Naive thymus-derived CD4-positive, alpha-beta T cell (primary cell): ENCODE results near the gene AMTN. TPM values are rescaled to one million over a fixed set of nuclear protein-coding genes. Genes with fewer than 3 reads are reported as not detected.

Experiments
- ATAC-seq: fragments of 150-1000 bp; cut with Tn5 transposase; 2 replicates; pipeline ENCODE4 v1.10.0; 2021; ENCODE audit warnings: mild to moderate bottlenecking, moderate library complexity
- CTCF ChIA-PET: fragments of 350-600 bp; sonication (Branson Sonifier 250); formaldehyde crosslinking; loops from one replicate; lab custom pipeline; 2021; ENCODE audit warnings: antibody characterized with exemption; lab: Charles Lee
- POLR2A ChIA-PET: fragments of 350-600 bp; sonication (Branson Sonifier 250); formaldehyde crosslinking; loops from one replicate; lab custom pipeline; 2021; ENCODE audit warnings: antibody characterized with exemption, inconsistent platforms; lab: Charles Lee
- DNase-seq, 9 donors: peaks; one replicate each; pipeline versions ENCODE4 v3.0.0 to v3.0.0-alpha.2; 2020 to 2022; ENCODE audit warnings: mixed read lengths in 1 of 9
- H3K27ac ChIP-seq: one replicate; pipeline ENCODE4 v1.7.0; 2013; ENCODE audit warnings: mild to moderate bottlenecking, low read depth, low read length, moderate library complexity
- H3K27me3 ChIP-seq, 2 donors: one replicate each; pipeline ENCODE4 v1.7.0; 2013; ENCODE audit warnings: low read length in 2 of 2, mild to moderate bottlenecking in 2 of 2, moderate library complexity in 2 of 2; ENCODE audit not compliant: control insufficient read depth in 2 of 2, insufficient read depth in 2 of 2
- H3K36me3 ChIP-seq, 3 experiments: 1 replicate in 2 of 3; 2 replicates in 1 of 3; pipeline ENCODE4 v1.7.0; 2013; ENCODE audit warnings: low read length in 3 of 3, mild to moderate bottlenecking in 3 of 3, moderate library complexity in 1 of 3; ENCODE audit not compliant: insufficient read depth in 3 of 3, control insufficient read depth in 2 of 3
- H3K4me1 ChIP-seq, 2 donors: one replicate each; pipeline ENCODE4 v1.7.0; 2013; ENCODE audit warnings: low read length in 2 of 2, mild to moderate bottlenecking in 2 of 2, moderate library complexity in 1 of 2; ENCODE audit not compliant: control insufficient read depth in 2 of 2, insufficient read depth in 2 of 2
- H3K4me3 ChIP-seq: 2 replicates; pipeline ENCODE4 v1.7.0; 2013; ENCODE audit warnings: mild to moderate bottlenecking, low read length
- H3K9me3 ChIP-seq, 3 experiments: 1 replicate in 2 of 3; 2 replicates in 1 of 3; pipeline ENCODE4 v1.7.0; 2013; ENCODE audit warnings: low read length in 3 of 3; ENCODE audit not compliant: control insufficient read depth in 2 of 3
- H3K27ac Mint-ChIP-seq, 9 donors: one replicate each; pipeline ENCODE4 v1.8.0; 2020 to 2022; ENCODE audit warnings: mixed read lengths in 9 of 9, mild to moderate bottlenecking in 8 of 9, moderate library complexity in 5 of 9, inconsistent platforms in 2 of 9
- H3K27me3 Mint-ChIP-seq, 5 donors: one replicate each; pipeline ENCODE4 v1.8.0; 2021 to 2022; ENCODE audit warnings: mixed read lengths in 5 of 5, mild to moderate bottlenecking in 1 of 5
- H3K36me3 Mint-ChIP-seq, 5 donors: one replicate each; pipeline ENCODE4 v1.8.0; 2020 to 2022; ENCODE audit warnings: mixed read lengths in 5 of 5, mild to moderate bottlenecking in 3 of 5, inconsistent platforms in 1 of 5
- H3K4me1 Mint-ChIP-seq, 7 donors: one replicate each; pipeline ENCODE4 v1.8.0; 2020 to 2022; ENCODE audit warnings: mixed read lengths in 7 of 7, mild to moderate bottlenecking in 3 of 7, inconsistent platforms in 1 of 7
- H3K4me3 Mint-ChIP-seq, 10 donors: one replicate each; pipeline ENCODE4 v1.8.0; 2020 to 2022; ENCODE audit warnings: mild to moderate bottlenecking in 10 of 10, mixed read lengths in 10 of 10, moderate library complexity in 6 of 10, inconsistent platforms in 2 of 10
- H3K9me3 Mint-ChIP-seq, 11 donors: one replicate each; pipeline ENCODE4 v1.8.0; 2020 to 2022; ENCODE audit warnings: mixed read lengths in 11 of 11, mild to moderate bottlenecking in 4 of 11, inconsistent platforms in 1 of 11, moderate library complexity in 1 of 11
- intact Hi-C, 2 donors: fragments of 100-400 bp; cut with micrococcal nuclease; formaldehyde crosslinking; loops; one replicate each; pipeline ENCODE4 v1.15.1; 2023
- polyA plus RNA-seq, 2 donors: library from polyadenylated mRNA; unstranded; fragments of 300-500 nt; fragmentation: Illumina TruSeq; gene quantifications; one replicate each; pipeline ENCODE4 v1.2.3, GENCODE V29; 2021
- total RNA-seq, 6 experiments: library from RNA in 5 of 6; stranded (reverse) in 5 of 6; gene quantifications; 1 replicate in 5 of 6; 2 replicates in 1 of 6; pipeline ENCODE4 v1.2.3 and lab custom pipeline; 2021 to 2026

Gene AMTN
- total and polyA plus RNA-seq, 7 experiments from 2014 or later: not detected

- H3K36me3 Mint-ChIP-seq: no peaks in the 10 kb centered on the region
- Histone ChIP-seq H3K36me3 (no peaks in the 10 kb centered on the region), H3K9me3 (no peaks in the 10 kb centered on the region), H3K27me3 (no peaks in the 10 kb centered on the region), H3K4me3 (no peak overlapping the region), H3K4me1 (no peaks in the 10 kb centered on the region), H3K27ac (no peak overlapping the region)
- peak in 7 of 9 donors; percentile 19 to 49 (median 31) for DNase-seq
- POLR2A ChIA-PET: no interaction called here
- peak; percentile 73 for ATAC-seq
- H3K27me3 Mint-ChIP-seq: no peaks in the 10 kb centered on the region
- CTCF ChIA-PET: no interaction called here
- no peaks in the 10 kb centered on the region for H3K9me3 Mint-ChIP-seq
- H3K27ac Mint-ChIP-seq: no peak overlapping the region
- no peak overlapping the region for H3K4me3 Mint-ChIP-seq
- no peaks in the 10 kb centered on the region for H3K4me1 Mint-ChIP-seq
- intact Hi-C loops: loop anchor here (1.0 to 5.0 kb wide), 5 partner anchors 54 to 1188 kb away; no protein-coding TSS in a partner anchor
Measured at GRCh38 chr4:70505151-70505748, 13.1 kb upstream of the AMTN start.

DNA sequence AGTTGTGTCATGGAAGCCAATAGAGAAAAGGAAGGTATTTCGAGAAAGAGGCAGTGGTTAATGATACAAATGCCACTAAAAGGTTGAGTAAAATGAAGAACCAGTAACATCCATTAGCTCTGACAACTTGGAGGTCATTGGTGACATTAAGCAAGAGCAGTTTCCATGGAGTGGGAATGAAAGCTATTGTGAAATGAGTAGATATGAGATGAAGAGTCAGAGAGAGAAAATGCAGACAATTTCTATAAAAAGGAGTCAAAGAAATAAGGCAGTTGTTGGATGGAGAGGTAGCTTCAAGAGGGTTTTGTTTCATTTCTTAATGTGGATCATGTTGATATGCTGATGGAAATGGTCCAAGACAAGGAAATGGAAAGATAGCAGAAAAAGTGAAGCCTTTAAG, 9.6 kb upstream of the AMTN start:
- Mint-ChIP-seq H3K27ac (no peak overlapping the region), H3K27me3 (peaks cover 0 to 11% (median 9%) of the 10 kb centered on the region in 5 donors), H3K4me1 (peaks cover 0 to 1% (median 0%) of the 10 kb centered on the region in 7 donors), H3K9me3 (no peaks in the 10 kb centered on the region), H3K4me3 (no peak overlapping the region), H3K36me3 (no peaks in the 10 kb centered on the region)
- ATAC-seq (no peak), DNase-seq (no peak)
- Histone ChIP-seq H3K27ac (no peak overlapping the region), H3K4me1 (no peaks in the 10 kb centered on the region), H3K9me3 (no peaks in the 10 kb centered on the region), H3K27me3 (no peaks in the 10 kb centered on the region), H3K4me3 (no peak overlapping the region), H3K36me3 (no peaks in the 10 kb centered on the region)
- CTCF ChIA-PET: interaction anchor here (0.6 to 1.4 kb wide), 2 partner anchors 628 to 1451 kb away, joined by 3 read pairs; no protein-coding TSS in a partner anchor
- POLR2A ChIA-PET: no interaction called here
- intact Hi-C loops: loop anchor here in 1 of 2 donors (5.0 kb wide), 1 partner anchor 1192 kb away; no protein-coding TSS in a partner anchor

- ATAC-seq: no peak
- H3K36me3 Mint-ChIP-seq: no peaks in the 10 kb centered on the region
- CTCF ChIA-PET: no interaction called here
- POLR2A ChIA-PET: no interaction called here
- H3K9me3 ChIP-seq: no peaks in the 10 kb centered on the region
- no peak overlapping the region for H3K4me3 Mint-ChIP-seq
- H3K4me3 ChIP-seq: no peak overlapping the region
- no peaks in the 10 kb centered on the region for H3K9me3 Mint-ChIP-seq
- H3K4me1 Mint-ChIP-seq: peaks cover 0 to 1% (median 0%) of the 10 kb centered on the region in 7 donors
- H3K4me1 ChIP-seq: no peaks in the 10 kb centered on the region
- H3K36me3 ChIP-seq: no peaks in the 10 kb centered on the region
- no peaks in the 10 kb centered on the region for H3K27me3 ChIP-seq
- no peak for DNase-seq
- intact Hi-C loops: no loop called here
- no peak overlapping the region for H3K27ac Mint-ChIP-seq
- peaks cover 0 to 17% (median 11%) of the 10 kb centered on the region in 5 donors for H3K27me3 Mint-ChIP-seq
- no peak overlapping the region for H3K27ac ChIP-seq
Measured at GRCh38 chr4:70511365-70511764, 7.0 kb upstream of the AMTN start.

DNA sequence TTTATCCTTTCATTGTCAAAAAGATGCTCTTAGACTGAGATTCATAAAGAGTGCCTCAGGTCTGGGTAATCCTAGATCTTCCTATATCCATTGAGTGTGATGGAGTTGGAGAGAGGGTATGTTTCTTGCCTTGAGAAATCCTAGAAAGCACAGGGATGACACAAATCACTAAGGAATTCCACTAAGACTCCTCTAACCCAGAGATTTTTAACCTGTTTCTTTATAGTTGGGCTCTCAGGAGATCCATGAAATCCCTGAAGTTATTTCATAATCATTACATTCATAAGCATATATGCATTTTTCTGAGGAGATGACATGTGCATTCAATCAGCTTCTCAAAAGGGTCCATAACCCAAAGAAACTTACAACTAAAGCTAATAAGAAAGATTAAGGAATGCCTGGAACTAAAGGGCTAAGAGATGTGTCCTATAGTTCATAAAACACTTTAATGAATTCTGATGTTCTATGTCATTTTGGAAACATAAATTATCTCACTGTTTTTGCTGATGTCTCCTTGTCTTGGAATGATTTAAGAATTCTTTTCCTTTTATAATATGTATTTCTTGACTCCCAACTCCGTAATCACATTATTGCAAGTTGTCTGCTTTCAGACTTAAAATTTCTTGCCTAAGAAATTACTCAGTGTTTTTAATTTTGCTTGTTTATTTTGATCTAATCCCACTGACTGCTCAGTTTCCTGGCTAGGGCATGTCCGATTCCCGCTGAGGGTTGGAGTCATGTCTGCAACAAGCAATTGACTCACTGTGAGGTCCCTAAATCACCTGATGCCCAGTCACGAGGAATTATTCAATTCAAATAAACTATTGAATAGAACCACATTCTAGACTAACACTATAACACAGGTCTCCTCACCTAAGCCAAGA, 2.8 kb upstream of the AMTN start:
- intact Hi-C loops: no loop called here
- no peaks in the 10 kb centered on the region for H3K9me3 ChIP-seq
- POLR2A ChIA-PET: no interaction called here
- H3K4me1 Mint-ChIP-seq: peaks cover 0 to 1% (median 0%) of the 10 kb centered on the region in 7 donors
- ATAC-seq: no peak
- peaks cover 0 to 23% (median 17%) of the 10 kb centered on the region in 5 donors for H3K27me3 Mint-ChIP-seq
- no peak overlapping the region for H3K27ac Mint-ChIP-seq
- no peaks in the 10 kb centered on the region for H3K36me3 Mint-ChIP-seq
- no peaks in the 10 kb centered on the region for H3K36me3 ChIP-seq
- no peaks in the 10 kb centered on the region for H3K27me3 ChIP-seq
- no peak for DNase-seq
- H3K4me3 Mint-ChIP-seq: no peak overlapping the region
- H3K4me3 ChIP-seq: no peak overlapping the region
- H3K27ac ChIP-seq: no peak overlapping the region
- no peaks in the 10 kb centered on the region for H3K4me1 ChIP-seq
- CTCF ChIA-PET: no interaction called here
- no peaks in the 10 kb centered on the region for H3K9me3 Mint-ChIP-seq

DNA sequence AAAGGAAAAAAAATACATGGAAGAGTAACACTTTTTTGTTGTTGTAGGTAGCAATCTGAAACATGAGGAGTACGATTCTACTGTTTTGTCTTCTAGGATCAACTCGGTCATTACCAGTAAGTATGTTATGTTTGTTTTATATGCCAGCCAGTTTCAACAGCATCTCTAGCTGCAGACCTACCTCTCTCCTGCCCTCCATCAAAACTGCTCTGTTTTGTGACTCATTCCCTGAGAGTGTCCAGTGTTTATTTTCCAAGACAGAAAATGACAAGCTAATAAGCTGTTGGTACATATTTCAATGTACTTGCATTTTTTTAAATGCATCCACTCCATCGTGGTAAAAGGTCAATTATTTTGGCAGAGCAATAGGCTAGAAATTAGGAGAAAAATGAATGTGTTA, 347 bp downstream of the AMTN start:
- H3K4me1 Mint-ChIP-seq: peaks cover 0 to under 1% (median 0%) of the 10 kb centered on the region in 7 donors
- Histone ChIP-seq H3K36me3 (no peaks in the 10 kb centered on the region), H3K27me3 (no peaks in the 10 kb centered on the region), H3K4me1 (no peaks in the 10 kb centered on the region), H3K27ac (no peak overlapping the region), H3K9me3 (no peaks in the 10 kb centered on the region), H3K4me3 (no peak overlapping the region)
- CTCF ChIA-PET: no interaction called here
- no peaks in the 10 kb centered on the region for H3K36me3 Mint-ChIP-seq
- H3K27me3 Mint-ChIP-seq: peaks cover 0 to 16% (median 8%) of the 10 kb centered on the region in 5 donors
- DNase-seq (no peak), ATAC-seq (no peak)
- H3K27ac Mint-ChIP-seq: no peak overlapping the region
- intact Hi-C loops: no loop called here
- H3K9me3 Mint-ChIP-seq: no peaks in the 10 kb centered on the region
- H3K4me3 Mint-ChIP-seq: no peak overlapping the region
- POLR2A ChIA-PET: no interaction called here

- H3K9me3 Mint-ChIP-seq: no peaks in the 10 kb centered on the region
- Histone ChIP-seq H3K4me3 (no peak overlapping the region), H3K27me3 (no peaks in the 10 kb centered on the region), H3K9me3 (no peaks in the 10 kb centered on the region), H3K27ac (no peak overlapping the region), H3K36me3 (no peaks in the 10 kb centered on the region), H3K4me1 (no peaks in the 10 kb centered on the region)
- intact Hi-C loops: loop anchor here in 1 of 2 donors (1.0 kb wide), 1 partner anchor 35 kb away; no protein-coding TSS in a partner anchor
- ATAC-seq: no peak
- no peak for DNase-seq
- ChIA-PET POLR2A (no interaction called here), CTCF (interaction anchor here (0.6 kb wide), 1 partner anchor 855 kb away, joined by 3 read pairs; no protein-coding TSS in a partner anchor)
- peaks cover 2 to 15% (median 7%) of the 10 kb centered on the region in 5 donors for H3K27me3 Mint-ChIP-seq
- H3K36me3 Mint-ChIP-seq: no peaks in the 10 kb centered on the region
- H3K4me1 Mint-ChIP-seq: no peaks in the 10 kb centered on the region
- H3K27ac Mint-ChIP-seq: no peak overlapping the region
- no peak overlapping the region for H3K4me3 Mint-ChIP-seq
Measured at GRCh38 chr4:70522626-70523025, 4.3 kb downstream of the AMTN start.
